Thyroid gland (tissue), 4 donors: ENCODE results near the gene TAF10. TPM values are rescaled to one million over a fixed set of nuclear protein-coding genes. Genes with fewer than 3 reads are reported as not detected.
A peak's percentile ranks its signal among the peaks of the same experiment; 100 is the strongest.

ENCODE experiments used
- DNase-seq, 2 donors: peaks; one replicate each; pipeline ENCODE4 v3.0.0-alpha.2; 2019
- H3K27ac ChIP-seq, 3 donors: fragments of 200-600 bp; sonication (generic); 1 replicate in 2 of 3; 2 replicates in 1 of 3; pipeline ENCODE4 v1.5.1; 2016 to 2019; ENCODE audit warnings: mild to moderate bottlenecking in 1 of 3, moderate library complexity in 1 of 3
- H3K27me3 ChIP-seq: fragments of 200-600 bp; sonication (generic); one replicate; pipeline ENCODE4 v1.5.1; 2019
- H3K36me3 ChIP-seq, 2 donors: fragments of 200-600 bp; sonication (generic); one replicate each; pipeline ENCODE4 v1.5.1; 2016 to 2019
- H3K4me1 ChIP-seq, 2 donors: fragments of 200-600 bp; sonication (generic); one replicate each; pipeline ENCODE4 v1.5.1; 2017 to 2019
- H3K4me3 ChIP-seq, 3 donors: fragments of 200-600 bp; sonication (generic); replicated peaks in 1 of 3; 1 replicate in 2 of 3; 2 replicates in 1 of 3; pipeline ENCODE4 v1.5.1; 2016; ENCODE audit warnings: mild to moderate bottlenecking in 1 of 3
- H3K9me3 ChIP-seq: fragments of 200-600 bp; sonication (generic); one replicate; pipeline ENCODE4 v1.5.1; 2017
- CTCF ChIP-seq, 6 experiments: fragments of 200-600 bp in 3 of 6; fragments of 450-650 bp in 3 of 6; sonication (generic) in 3 of 6; IDR thresholded peaks; one replicate each; pipeline ENCODE4 v1.5.1; 2016 to 2019; ENCODE audit warnings: antibody characterized with exemption in 6 of 6, mild to moderate bottlenecking in 2 of 6, inconsistent platforms in 1 of 6, moderate library complexity in 1 of 6
- POLR2A ChIP-seq, 2 donors: fragments of 450-650 bp; IDR thresholded peaks; one replicate each; pipeline ENCODE4 v1.6.1; 2017; ENCODE audit warnings: antibody characterized with exemption in 2 of 2, mild to moderate bottlenecking in 2 of 2, moderate library complexity in 1 of 2
- WGBS, 2 donors: methylation state at CpG; one replicate each; pipeline ENCODE4 v1.1.5; 2017; 5-methylcytosine and 5-hydroxymethylcytosine counted together
- intact Hi-C: fragments of 100-400 bp; cut with DNase I; formaldehyde crosslinking; loops from one replicate; pipeline ENCODE4 v1.15.1; 2023
- total RNA-seq, 4 donors: library from RNA; depleted of rRNA; stranded (reverse); fragments of >200 nt; gene quantifications; one replicate each; pipeline ENCODE4 v1.2.3, GENCODE V29; 2016

TAF10 gene
- total RNA-seq, 4 donors from 2014 or later = 96.6 to 113 (median 108) TPM

DNA sequence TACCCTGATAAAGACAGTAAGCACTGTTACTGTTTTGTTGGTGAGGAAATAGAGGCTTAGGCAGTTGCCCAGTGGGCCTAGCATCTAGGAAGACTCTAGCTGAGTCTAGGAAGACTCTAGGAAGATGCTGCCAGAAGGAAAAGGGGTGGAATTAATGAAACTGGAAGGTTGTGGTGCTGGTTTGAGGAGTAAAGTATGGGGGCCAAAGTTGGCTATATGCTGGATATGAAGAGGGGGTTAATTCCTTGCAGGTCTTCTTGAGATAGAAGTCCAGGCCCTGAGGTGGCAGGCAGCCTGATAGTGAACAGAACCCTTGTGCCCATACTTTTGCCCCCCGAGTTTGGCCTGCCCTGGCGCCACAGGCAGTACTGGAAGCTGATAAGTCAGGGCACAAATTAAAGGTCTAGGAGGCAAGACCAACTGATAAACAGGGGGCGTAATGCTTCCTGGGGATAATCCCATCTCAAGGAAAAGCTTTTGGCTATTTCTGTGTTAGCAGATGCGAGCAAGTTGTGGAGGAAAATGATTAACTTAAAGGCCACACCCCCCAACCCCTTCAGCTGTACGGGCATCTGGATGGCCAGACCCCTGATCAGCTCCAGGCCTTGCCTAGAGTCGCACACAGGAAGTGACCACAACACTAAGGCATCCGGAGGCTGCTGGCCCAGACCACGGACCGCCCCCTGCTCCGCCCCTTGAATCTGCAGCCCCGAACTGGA is 5.4 kb downstream of the TAF10 start:
- 27 to 43% methylated on average over 11 of the region's 11 CpGs for WGBS, 2 donors
- Histone ChIP-seq H3K4me3 (no peak overlapping the region), H3K9me3 (no peaks in the 10 kb centered on the region), H3K36me3 (peaks cover 32 to 35% of the 10 kb centered on the region in 2 donors), H3K27ac (peak overlapping the region; percentile 88 to 95 (median 88)), H3K27me3 (no peaks in the 10 kb centered on the region), H3K4me1 (peaks cover 37 to 52% of the 10 kb centered on the region in 2 donors)
- peak; percentile 89 to 91 for DNase-seq
- intact Hi-C loops = no loop called here
- TF ChIP-seq POLR2A (IDR thresholded peaks at IDR 0.05) (peak in 1 of 2 donors; percentile 73), CTCF (IDR thresholded peaks at IDR 0.05) (no peak)

DNA sequence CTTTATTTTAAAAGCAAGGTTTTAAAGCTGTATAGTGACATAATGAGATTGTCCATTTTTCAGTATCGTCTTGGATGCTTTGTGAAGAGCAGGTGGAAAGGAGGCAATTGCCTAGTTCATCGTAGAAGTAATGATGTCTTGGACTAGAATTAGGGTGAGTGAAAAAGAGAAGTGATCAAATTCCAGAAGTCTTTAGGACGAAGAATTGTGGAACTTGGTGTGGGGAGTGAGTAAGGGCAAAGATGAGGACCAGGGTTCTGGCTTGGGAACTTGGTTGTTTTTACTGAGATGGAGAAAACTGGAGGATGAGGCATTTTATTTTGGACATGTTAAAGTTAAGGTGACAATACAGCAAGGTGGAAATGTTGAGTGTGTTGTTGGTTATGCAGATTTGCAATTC is 7.2 kb downstream of the TAF10 start:
- WGBS, 2 donors = 28 to 33% methylated on average over 3 of the region's 3 CpGs
- peaks cover 36 to 38% of the 10 kb centered on the region in 2 donors for H3K36me3 ChIP-seq
- H3K27me3 ChIP-seq = no peaks in the 10 kb centered on the region
- peaks cover 32 to 47% of the 10 kb centered on the region in 2 donors for H3K4me1 ChIP-seq
- intact Hi-C loops = loop anchor here (5.0 kb wide), 1 partner anchor 78 kb away; the partner anchor contains the start of gene MRPL17
- peak overlapping the region in 2 of 3 donors; percentile 89 to 91 for H3K4me3 ChIP-seq
- H3K27ac ChIP-seq = peak overlapping the region; percentile 85 to 92 (median 91)
- TF ChIP-seq POLR2A (IDR thresholded peaks at IDR 0.05) (no peak), CTCF (IDR thresholded peaks at IDR 0.05) (no peak)
- no peak for DNase-seq
- H3K9me3 ChIP-seq = no peaks in the 10 kb centered on the region

DNA sequence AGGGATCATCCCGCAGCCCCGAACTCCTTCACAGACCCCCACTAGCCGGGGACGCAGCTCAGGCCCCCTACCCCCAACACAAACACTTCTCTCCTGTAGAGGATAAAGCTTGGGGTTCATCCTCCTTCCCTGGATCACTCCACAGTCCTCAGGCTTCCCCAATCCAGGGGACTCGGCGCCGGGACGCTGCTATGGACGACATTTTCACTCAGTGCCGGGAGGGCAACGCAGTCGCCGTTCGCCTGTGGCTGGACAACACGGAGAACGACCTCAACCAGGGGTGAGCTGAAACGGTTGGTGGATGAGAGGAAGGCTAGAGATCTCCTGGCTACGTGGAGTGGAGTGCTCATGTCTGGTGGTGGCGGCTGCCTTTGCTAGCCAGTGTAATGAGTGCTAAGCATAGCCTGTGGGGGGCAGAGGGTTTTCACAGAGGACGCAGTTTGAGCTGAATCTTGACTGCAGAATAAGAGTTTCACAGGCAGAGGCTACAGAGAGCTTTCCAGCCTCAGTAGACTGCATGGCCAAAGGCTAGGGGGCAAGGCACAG is 7.9 kb downstream of the TAF10 start:
- TF ChIP-seq CTCF (IDR thresholded peaks at IDR 0.05) (peak in 3 of 6 experiments; percentile 11 to 16 (median 15)), POLR2A (IDR thresholded peaks at IDR 0.05) (peak in 1 of 2 donors; percentile 9)

GRCh38 chr11:6603287-6604080 is 8.5 kb downstream of the TAF10 start, which contains the start of the genes ILK and RRP8:
Gene ILK (plus strand): TSS chr11:6603774. CDS start chr11:6604272, 498 bp downstream.
Gene RRP8 (minus strand): TSS chr11:6603616. CDS start chr11:6603502, 114 bp downstream.
- Histone ChIP-seq H3K27me3 (no peaks in the 10 kb centered on the region), H3K36me3 (peaks cover 31 to 35% of the 10 kb centered on the region in 2 donors), H3K9me3 (no peaks in the 10 kb centered on the region), H3K4me1 (peaks cover 32 to 47% of the 10 kb centered on the region in 2 donors), H3K4me3 (peak within 1 kb of the TSS; percentile 78 to 91 (median 89)), H3K27ac (peak within 1 kb of the TSS; percentile 85 to 92 (median 91))
- WGBS, 2 donors = 0 to 1% methylated on average over 41 to 42 of the region's 72 CpGs
- intact Hi-C loops = loop anchor here (5.0 kb wide), 1 partner anchor 79 kb away; the partner anchor contains the start of gene MRPL17
- TF ChIP-seq POLR2A (IDR thresholded peaks at IDR 0.05) (peak; percentile 33 to 83), CTCF (IDR thresholded peaks at IDR 0.05) (peak in 3 of 6 experiments; percentile 14 to 36 (median 31))
- peak; percentile 92 to 94 for DNase-seq

More for the DNA sequence above, 7.9 kb downstream of the TAF10 start:
- H3K4me3 ChIP-seq = peak overlapping the region; percentile 78 to 91 (median 89)
- WGBS, 2 donors = 0 to 1% methylated on average over 18 of the region's 20 CpGs
- peaks cover 32 to 47% of the 10 kb centered on the region in 2 donors for H3K4me1 ChIP-seq
- H3K27ac ChIP-seq = peak overlapping the region; percentile 85 to 92 (median 91)
- peaks cover 35 to 38% of the 10 kb centered on the region in 2 donors for H3K36me3 ChIP-seq
- peak; percentile 66 to 74 for DNase-seq
- no peaks in the 10 kb centered on the region for H3K9me3 ChIP-seq
- no peaks in the 10 kb centered on the region for H3K27me3 ChIP-seq
- intact Hi-C loops = loop anchor here (5.0 kb wide), 1 partner anchor 78 kb away; the partner anchor contains the start of gene MRPL17
